Activated naive CD4-positive, alpha-beta T cell treated with anti-CD3 and anti-CD28 coated beads, Interleukin-2, amount 50 U/mL, for 72 hours (primary cell): ENCODE data around the gene PSMB5. TPM values are rescaled to one million over a fixed set of nuclear protein-coding genes. Genes with fewer than 3 reads are reported as not detected.

Source experiments
- ATAC-seq, 2 donors: fragments of 150-1000 bp; cut with Tn5 transposase; 2 replicates each; pipeline ENCODE4 v1.10.0; 2021; ENCODE audit warnings: mild to moderate bottlenecking in 2 of 2, moderate library complexity in 2 of 2
- DNase-seq, 2 donors: peaks; one replicate each; pipeline ENCODE4 v3.0.0; 2021 to 2022; ENCODE audit warnings: low spot score in 2 of 2
- H3K27ac Mint-ChIP-seq, 2 donors: one replicate each; pipeline ENCODE4 v1.8.0; 2022; ENCODE audit warnings: mild to moderate bottlenecking in 2 of 2, mixed read lengths in 2 of 2
- H3K36me3 Mint-ChIP-seq, 2 donors: one replicate each; pipeline ENCODE4 v1.8.0; 2022; ENCODE audit warnings: mixed read lengths in 2 of 2
- H3K9me3 Mint-ChIP-seq, 2 donors: one replicate each; pipeline ENCODE4 v1.8.0; 2022; ENCODE audit warnings: mixed read lengths in 2 of 2
- total RNA-seq, 2 donors: library from RNA; stranded (reverse); gene quantifications; one replicate each; pipeline ENCODE4 v1.2.3, GENCODE V29; 2022

The PSMB5 gene
- total RNA-seq, 2 donors from 2014 or later: 137 to 180 TPM

DNA sequence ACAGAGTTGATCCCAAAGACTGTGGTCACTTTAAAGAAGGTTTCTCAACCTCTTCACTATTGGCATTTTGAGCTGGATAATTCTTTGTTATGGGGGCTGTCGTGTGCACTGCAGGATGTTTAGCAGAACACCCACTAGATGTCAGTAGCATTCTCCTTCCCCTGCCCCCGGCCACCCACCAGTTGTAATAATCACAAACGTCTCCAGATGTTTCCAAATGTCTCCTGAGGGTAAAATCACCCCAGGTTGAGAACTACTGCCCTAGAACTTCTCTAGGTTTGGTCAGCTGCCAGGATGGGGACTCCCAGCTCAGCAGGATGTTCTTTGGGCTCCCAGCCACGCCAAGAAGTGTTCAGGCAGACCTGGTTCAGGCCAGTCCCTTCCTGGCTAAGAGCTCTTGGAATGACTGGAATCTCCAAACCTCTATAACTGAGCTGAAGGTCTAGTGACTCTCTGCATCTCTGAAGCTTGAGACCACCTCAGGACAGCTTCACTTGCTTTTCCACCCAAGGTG is 39.9 kb downstream of the PSMB5 start:
- Mint-ChIP-seq H3K9me3 (no peaks in the 10 kb centered on the region), H3K36me3 (no peaks in the 10 kb centered on the region), H3K27ac (no peak overlapping the region)
- ATAC-seq (peak; percentile 47 to 76), DNase-seq (peak in 1 of 2 donors; percentile 54)

- no peaks in the 10 kb centered on the region for H3K9me3 Mint-ChIP-seq
- no peak for DNase-seq
- no peaks in the 10 kb centered on the region for H3K36me3 Mint-ChIP-seq
- H3K27ac Mint-ChIP-seq: no peak overlapping the region
- no peak for ATAC-seq
These were observed 41.2 kb downstream of the PSMB5 start for GRCh38 chr14:22993517-22993916.

DNA sequence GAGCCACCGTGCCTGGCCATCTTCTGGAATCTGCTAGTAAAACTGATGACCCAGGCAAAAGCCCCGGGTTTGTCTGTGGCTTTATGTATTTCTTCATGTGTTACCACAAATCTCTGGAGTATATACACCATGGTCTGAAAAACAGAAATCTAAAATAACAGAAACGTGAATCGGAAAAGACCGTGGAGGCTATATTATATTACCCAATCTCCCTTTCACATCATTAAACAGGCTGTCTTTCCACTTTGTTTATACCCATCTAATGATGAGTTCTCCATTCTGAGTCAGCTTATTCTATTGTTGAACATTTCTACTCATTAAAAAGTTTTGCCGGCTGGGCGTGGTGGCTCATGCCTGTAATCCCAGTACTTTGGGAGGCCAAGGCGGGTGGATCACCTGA is 42.8 kb downstream of the PSMB5 start:
- no peak overlapping the region for H3K27ac Mint-ChIP-seq
- no peaks in the 10 kb centered on the region for H3K9me3 Mint-ChIP-seq
- no peaks in the 10 kb centered on the region for H3K36me3 Mint-ChIP-seq
- peak in 1 of 2 donors; percentile 7 for DNase-seq
- ATAC-seq: no peak

- DNase-seq (no peak), ATAC-seq (no peak)
- Mint-ChIP-seq H3K27ac (no peak overlapping the region), H3K9me3 (no peaks in the 10 kb centered on the region), H3K36me3 (no peaks in the 10 kb centered on the region)
These were observed 47.4 kb downstream of the PSMB5 start for GRCh38 chr14:22987291-22987690.

- ATAC-seq (peak; percentile 53 to 67), DNase-seq (peak; percentile 77 to 89)
- no peaks in the 10 kb centered on the region for H3K36me3 Mint-ChIP-seq
- no peaks in the 10 kb centered on the region for H3K9me3 Mint-ChIP-seq
- no peak overlapping the region for H3K27ac Mint-ChIP-seq
These were observed 48.1 kb downstream of the PSMB5 start for GRCh38 chr14:22986508-22987054.

DNA sequence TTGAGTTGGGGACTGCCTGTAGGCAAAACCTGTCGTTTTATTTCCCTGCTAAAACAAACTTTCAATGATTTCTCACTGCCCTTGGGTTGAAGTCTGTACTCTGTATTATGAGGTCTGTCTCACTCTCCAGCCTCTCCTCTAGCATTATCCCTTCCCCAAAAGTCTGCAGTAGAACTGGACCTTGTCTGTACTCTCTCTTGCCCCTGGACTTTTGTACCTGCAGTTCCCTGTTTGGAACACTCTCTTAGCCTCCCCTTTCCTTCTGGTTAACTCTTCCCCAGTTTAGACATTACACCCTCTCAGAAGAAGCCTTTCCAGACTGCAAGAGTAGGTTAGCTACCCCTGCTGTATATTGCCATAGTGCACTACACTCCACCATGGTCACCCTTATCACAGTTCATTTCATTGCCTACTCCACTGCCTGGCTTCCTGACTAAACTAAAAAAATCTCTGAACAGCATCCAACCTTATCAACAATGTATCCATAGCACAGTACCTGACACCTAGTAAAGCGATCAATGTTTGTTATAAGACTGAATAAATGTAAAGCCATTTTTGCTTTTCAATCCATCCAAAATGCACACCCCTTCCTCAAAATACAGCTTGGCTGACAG is 48.7 kb downstream of the PSMB5 start:
- H3K9me3 Mint-ChIP-seq: no peaks in the 10 kb centered on the region
- ATAC-seq: no peak
- no peaks in the 10 kb centered on the region for H3K36me3 Mint-ChIP-seq
- no peak for DNase-seq
- no peak overlapping the region for H3K27ac Mint-ChIP-seq

GRCh38 chr14:22984959-22985658 is 49.6 kb downstream of the PSMB5 start:
- ATAC-seq (no peak), DNase-seq (no peak)
- Mint-ChIP-seq H3K27ac (no peak overlapping the region), H3K36me3 (no peaks in the 10 kb centered on the region), H3K9me3 (no peaks in the 10 kb centered on the region)

DNA sequence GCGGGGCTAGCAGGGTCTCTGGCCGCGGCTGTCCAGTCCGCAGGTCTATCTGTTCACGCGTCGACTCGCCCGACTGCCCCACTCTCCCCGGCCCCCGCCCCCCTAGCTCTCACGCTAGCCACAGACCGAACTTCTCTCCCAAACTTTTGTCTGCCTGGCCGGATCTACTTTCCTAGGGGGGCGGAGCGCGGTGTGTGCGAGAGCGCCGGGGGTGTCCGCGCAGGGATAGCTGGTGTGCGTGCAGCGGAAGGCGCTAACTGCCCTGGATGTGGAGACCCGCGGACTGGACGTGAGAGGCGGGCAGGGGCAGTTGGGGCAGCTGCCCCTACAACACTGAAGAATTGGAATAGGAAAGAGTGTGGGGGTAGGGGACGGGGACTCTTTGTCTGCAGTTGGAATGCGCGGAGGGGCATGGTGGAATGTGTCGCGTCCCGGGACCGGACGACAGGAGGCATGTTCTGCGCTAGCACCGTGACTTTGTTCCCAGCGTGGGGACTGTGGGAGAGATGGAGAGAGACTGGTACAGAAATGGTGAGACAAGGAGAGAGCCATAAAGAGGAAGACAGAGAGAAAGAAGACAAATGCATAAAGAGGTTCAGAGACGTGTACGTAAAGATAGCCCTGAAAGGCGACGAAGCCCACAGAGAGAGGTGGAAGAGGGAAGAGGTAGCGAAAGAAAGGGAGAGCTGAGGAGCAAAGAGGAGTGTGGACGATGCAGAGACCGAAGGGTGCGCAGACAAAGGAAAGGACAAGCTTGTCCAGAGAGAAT is 52.0 kb downstream of the PSMB5 start, which contains the start of gene AJUBA:
Gene AJUBA, minus strand, starts transcription at position 75 of the 769 bp plus-strand sequence. CDS start 285 bp downstream, outside the sequence.
- Mint-ChIP-seq H3K27ac (no peak within 1 kb of the TSS), H3K36me3 (no peaks in the 10 kb centered on the region), H3K9me3 (no peaks in the 10 kb centered on the region)
- DNase-seq (peak; percentile 63 to 76), ATAC-seq (peak; percentile 70 to 84)

- peak; percentile 3 to 6 for ATAC-seq
These were observed 52.7 kb downstream of the PSMB5 start for GRCh38 chr14:22981876-22982476.

DNA sequence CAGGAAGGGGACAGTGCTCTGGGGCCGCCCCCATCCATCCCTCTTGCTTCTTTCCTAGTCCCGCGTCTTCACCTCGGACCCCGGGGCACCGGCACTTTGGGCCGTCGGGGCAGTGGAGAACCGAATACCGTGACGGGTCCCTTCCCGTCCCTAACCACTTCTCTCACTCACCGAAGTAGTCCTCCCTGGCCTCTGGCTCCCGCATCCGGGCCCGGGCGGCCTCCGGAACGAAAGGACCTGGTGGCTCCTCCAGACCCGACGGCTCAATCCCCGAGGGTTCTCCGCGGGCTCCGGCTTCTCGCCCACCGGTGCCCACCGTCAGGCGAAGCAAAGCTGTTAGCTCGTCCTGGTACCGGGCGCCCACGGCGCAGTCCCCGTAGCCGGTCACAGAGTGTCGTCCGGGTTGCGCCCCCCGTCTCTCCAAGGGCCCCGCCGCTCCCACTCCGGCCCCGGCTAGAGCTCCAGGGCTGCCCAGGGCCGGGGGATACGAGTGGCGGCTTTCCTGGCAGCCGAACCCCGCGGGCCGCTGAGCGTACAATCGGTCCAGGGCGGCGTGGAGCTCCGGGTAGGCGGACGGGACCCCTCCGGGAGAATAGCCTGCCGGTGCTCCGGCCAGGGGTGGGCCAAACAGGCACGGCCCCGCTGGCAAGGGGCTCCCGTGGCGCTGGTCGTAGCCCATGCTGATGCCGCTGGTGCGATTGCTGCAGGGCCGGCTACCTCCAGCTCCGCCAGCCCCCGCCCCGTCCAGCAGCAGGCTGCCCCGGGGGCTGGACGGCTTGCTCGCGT is 53.4 kb downstream of the PSMB5 start:
- DNase-seq (peak; percentile 26 to 63), ATAC-seq (peak in 1 of 2 donors; percentile 38)
- Mint-ChIP-seq H3K36me3 (no peaks in the 10 kb centered on the region), H3K9me3 (no peaks in the 10 kb centered on the region), H3K27ac (no peak overlapping the region)

More at GRCh38 chr14:22981876-22982476, 52.7 kb downstream of the PSMB5 start:
- H3K36me3 Mint-ChIP-seq: no peaks in the 10 kb centered on the region
- no peak overlapping the region for H3K27ac Mint-ChIP-seq
- peak in 1 of 2 donors; percentile 25 for DNase-seq
- no peaks in the 10 kb centered on the region for H3K9me3 Mint-ChIP-seq

- DNase-seq: peak in 1 of 2 donors; percentile 22
- Mint-ChIP-seq H3K27ac (no peak overlapping the region), H3K9me3 (no peaks in the 10 kb centered on the region), H3K36me3 (no peaks in the 10 kb centered on the region)
- peak; percentile 8 to 23 for ATAC-seq
These were observed 54.0 kb downstream of the PSMB5 start for GRCh38 chr14:22980672-22981089.

- no peak for DNase-seq
- H3K36me3 Mint-ChIP-seq: no peaks in the 10 kb centered on the region
- H3K9me3 Mint-ChIP-seq: no peaks in the 10 kb centered on the region
- H3K27ac Mint-ChIP-seq: no peak overlapping the region
- ATAC-seq: no peak
These were observed 54.8 kb downstream of the PSMB5 start for GRCh38 chr14:22979748-22980392.

DNA sequence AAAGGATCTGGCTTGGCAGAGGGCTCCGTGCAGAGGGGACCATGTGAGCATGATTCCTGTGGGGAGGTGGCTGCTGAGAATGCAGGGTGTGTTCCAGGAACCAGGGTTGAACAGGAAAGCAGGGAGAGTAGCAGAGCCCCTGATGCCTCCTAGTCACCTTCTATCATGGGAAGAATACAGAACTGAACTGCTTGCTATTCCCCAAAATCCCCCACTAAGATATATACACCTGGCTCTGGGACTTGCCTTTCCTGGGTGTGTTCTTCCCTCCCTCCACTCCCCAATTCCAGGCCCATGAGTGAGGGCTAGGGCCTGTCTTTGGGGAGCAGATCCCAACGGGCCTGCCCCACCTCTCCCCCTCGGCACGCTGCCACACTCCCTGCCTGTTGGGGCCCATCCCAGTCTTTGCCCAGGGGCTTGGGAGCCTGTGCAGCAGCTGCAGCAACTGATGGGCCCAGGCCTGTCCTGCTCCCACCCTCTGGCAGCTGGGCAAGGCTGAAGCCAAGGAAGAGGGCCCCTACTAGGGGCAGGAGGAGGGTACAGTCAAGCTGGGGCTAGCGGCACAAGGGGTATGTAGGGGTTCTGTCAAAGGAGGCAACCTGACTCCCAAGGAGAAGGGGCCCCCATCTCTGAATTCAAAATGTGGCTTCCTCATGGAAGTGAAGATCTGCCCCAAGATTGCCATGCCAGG is 55.6 kb downstream of the PSMB5 start:
- Mint-ChIP-seq H3K27ac (no peak overlapping the region), H3K9me3 (no peaks in the 10 kb centered on the region), H3K36me3 (no peaks in the 10 kb centered on the region)
- ATAC-seq: no peak
- no peak for DNase-seq

DNA sequence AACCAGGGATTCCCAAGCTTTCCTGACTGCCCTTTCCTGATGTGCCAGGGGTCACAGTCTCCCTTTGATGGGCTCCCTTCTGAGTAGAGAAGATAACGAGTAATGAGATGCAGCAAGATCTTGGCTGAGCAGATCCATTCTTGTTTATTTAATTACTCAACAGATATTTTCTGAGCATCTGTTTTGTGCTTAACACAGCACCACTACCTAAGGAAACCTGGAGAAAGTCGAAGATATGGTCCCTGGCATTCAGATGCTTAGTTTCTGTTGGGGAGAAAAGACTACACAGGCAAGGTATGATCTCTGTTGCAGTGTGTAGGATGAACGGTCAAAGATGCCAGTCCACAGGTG is 56.2 kb downstream of the PSMB5 start:
- no peak for ATAC-seq
- Mint-ChIP-seq H3K27ac (no peak overlapping the region), H3K9me3 (no peaks in the 10 kb centered on the region), H3K36me3 (no peaks in the 10 kb centered on the region)
- DNase-seq: no peak
